ENCODE measurements around the gene KCNE1.
"Not testable (repeated sequence)": the region's sequence is repeated elsewhere in the genome, so short reads cannot be mapped to it uniquely, and the experiment has no call there.

The KCNE1 gene

GRCh38 chr21:34511787-34512455 lies at the start of gene KCNE1:
Gene KCNE1 (minus strand): TSS chr21:34512210. CDS start chr21:34449634, 62,576 bp downstream.
- Histone ChIP-seq H3K9ac (ENCODE audit: low read depth, low read length) (no peak within 1 kb of the TSS), H3K36me3 (ENCODE audit: insufficient read depth, low read length) (no peaks in the 10 kb centered on the region), H3K9me3 (ENCODE audit: control insufficient read depth, insufficient read depth, low read length) (no peaks in the 10 kb centered on the region), H3K4me1 (ENCODE audit: insufficient read depth, low read length) (no peaks in the 10 kb centered on the region)

- Histone ChIP-seq H3K36me3 (ENCODE audit: insufficient read depth, low read length) (no peaks in the 10 kb centered on the region), H3K9ac (ENCODE audit: low read depth, low read length) (no peak overlapping the region), H3K9me3 (ENCODE audit: control insufficient read depth, insufficient read depth, low read length) (no peaks in the 10 kb centered on the region), H3K4me1 (ENCODE audit: insufficient read depth, low read length) (no peaks in the 10 kb centered on the region)
Observed at GRCh38 chr21:34561806-34562205, 49.8 kb upstream of the KCNE1 start.

GRCh38 chr21:34560609-34561008 lies 48.6 kb upstream of the KCNE1 start:
- Histone ChIP-seq H3K36me3 (ENCODE audit: insufficient read depth, low read length) (no peaks in the 10 kb centered on the region), H3K4me1 (ENCODE audit: insufficient read depth, low read length) (no peaks in the 10 kb centered on the region), H3K9me3 (ENCODE audit: control insufficient read depth, insufficient read depth, low read length) (no peaks in the 10 kb centered on the region), H3K9ac (ENCODE audit: low read depth, low read length) (no peak overlapping the region)

- no peaks in the 10 kb centered on the region for H3K9me3 ChIP-seq (ENCODE audit: control insufficient read depth, insufficient read depth, low read length)
- no peaks in the 10 kb centered on the region for H3K36me3 ChIP-seq (ENCODE audit: insufficient read depth, low read length)
- H3K4me1 ChIP-seq (ENCODE audit: insufficient read depth, low read length): no peaks in the 10 kb centered on the region
- H3K9ac ChIP-seq (ENCODE audit: low read depth, low read length): no peak overlapping the region
Observed at GRCh38 chr21:34560021-34560420, 48.0 kb upstream of the KCNE1 start.

GRCh38 chr21:34559089-34559631 lies 47.1 kb upstream of the KCNE1 start:
- Histone ChIP-seq H3K36me3 (ENCODE audit: insufficient read depth, low read length) (no peaks in the 10 kb centered on the region), H3K9ac (ENCODE audit: low read depth, low read length) (no peak overlapping the region), H3K9me3 (ENCODE audit: control insufficient read depth, insufficient read depth, low read length) (peaks cover 3% of the 10 kb centered on the region), H3K4me1 (ENCODE audit: insufficient read depth, low read length) (no peaks in the 10 kb centered on the region)

GRCh38 chr21:34558166-34558565 lies 46.2 kb upstream of the KCNE1 start:
- no peaks in the 10 kb centered on the region for H3K4me1 ChIP-seq (ENCODE audit: insufficient read depth, low read length)
- no peaks in the 10 kb centered on the region for H3K36me3 ChIP-seq (ENCODE audit: insufficient read depth, low read length)
- no peak overlapping the region for H3K9ac ChIP-seq (ENCODE audit: low read depth, low read length)
- H3K9me3 ChIP-seq (ENCODE audit: control insufficient read depth, insufficient read depth, low read length): peaks cover 3% of the 10 kb centered on the region

GRCh38 chr21:34557261-34557660 lies 45.3 kb upstream of the KCNE1 start:
- H3K9ac ChIP-seq (ENCODE audit: low read depth, low read length): no peak overlapping the region

GRCh38 chr21:34554670-34555069 lies 42.7 kb upstream of the KCNE1 start:
- not testable (repeated sequence) for H3K9me3 ChIP-seq (ENCODE audit: control insufficient read depth, insufficient read depth, low read length); H3K9ac ChIP-seq (ENCODE audit: low read depth, low read length); H3K36me3 ChIP-seq (ENCODE audit: insufficient read depth, low read length); H3K4me1 ChIP-seq (ENCODE audit: insufficient read depth, low read length)

More at GRCh38 chr21:34557261-34557660, 45.3 kb upstream of the KCNE1 start:
- Histone ChIP-seq H3K9me3 (ENCODE audit: control insufficient read depth, insufficient read depth, low read length) (peaks cover 3% of the 10 kb centered on the region), H3K4me1 (ENCODE audit: insufficient read depth, low read length) (no peaks in the 10 kb centered on the region), H3K36me3 (ENCODE audit: insufficient read depth, low read length) (no peaks in the 10 kb centered on the region)

- H3K9me3 ChIP-seq (ENCODE audit: control insufficient read depth, insufficient read depth, low read length): peaks cover 3% of the 10 kb centered on the region
- no peaks in the 10 kb centered on the region for H3K4me1 ChIP-seq (ENCODE audit: insufficient read depth, low read length)
- no peaks in the 10 kb centered on the region for H3K36me3 ChIP-seq (ENCODE audit: insufficient read depth, low read length)
- H3K9ac ChIP-seq (ENCODE audit: low read depth, low read length): no peak overlapping the region
Observed at GRCh38 chr21:34554227-34554626, 42.2 kb upstream of the KCNE1 start.

GRCh38 chr21:34553151-34553952 lies 41.3 kb upstream of the KCNE1 start:
- Histone ChIP-seq H3K9ac (ENCODE audit: low read depth, low read length) (no peak overlapping the region), H3K36me3 (ENCODE audit: insufficient read depth, low read length) (no peaks in the 10 kb centered on the region), H3K4me1 (ENCODE audit: insufficient read depth, low read length) (no peaks in the 10 kb centered on the region), H3K9me3 (ENCODE audit: control insufficient read depth, insufficient read depth, low read length) (peaks cover 3% of the 10 kb centered on the region)

- no peak overlapping the region for H3K9ac ChIP-seq (ENCODE audit: low read depth, low read length)
- H3K4me1 ChIP-seq (ENCODE audit: insufficient read depth, low read length): no peaks in the 10 kb centered on the region
- no peaks in the 10 kb centered on the region for H3K36me3 ChIP-seq (ENCODE audit: insufficient read depth, low read length)
- H3K9me3 ChIP-seq (ENCODE audit: control insufficient read depth, insufficient read depth, low read length): peaks cover 3% of the 10 kb centered on the region
Observed at GRCh38 chr21:34552360-34553098, 40.5 kb upstream of the KCNE1 start.

GRCh38 chr21:34550182-34550799 lies 38.3 kb upstream of the KCNE1 start:
- Histone ChIP-seq H3K9me3 (ENCODE audit: control insufficient read depth, insufficient read depth, low read length) (peaks cover 3% of the 10 kb centered on the region), H3K9ac (ENCODE audit: low read depth, low read length) (no peak overlapping the region), H3K36me3 (ENCODE audit: insufficient read depth, low read length) (no peaks in the 10 kb centered on the region), H3K4me1 (ENCODE audit: insufficient read depth, low read length) (peaks cover 9% of the 10 kb centered on the region)

GRCh38 chr21:34548781-34549376 lies 36.9 kb upstream of the KCNE1 start:
- H3K36me3 ChIP-seq (ENCODE audit: insufficient read depth, low read length): no peaks in the 10 kb centered on the region
- H3K9ac ChIP-seq (ENCODE audit: low read depth, low read length): no peak overlapping the region
- H3K4me1 ChIP-seq (ENCODE audit: insufficient read depth, low read length): peaks cover 12% of the 10 kb centered on the region
- no peaks in the 10 kb centered on the region for H3K9me3 ChIP-seq (ENCODE audit: control insufficient read depth, insufficient read depth, low read length)

GRCh38 chr21:34546542-34546941 lies 34.5 kb upstream of the KCNE1 start:
- Histone ChIP-seq H3K4me1 (ENCODE audit: insufficient read depth, low read length) (peaks cover 12% of the 10 kb centered on the region), H3K9ac (ENCODE audit: low read depth, low read length) (no peak overlapping the region), H3K36me3 (ENCODE audit: insufficient read depth, low read length) (no peaks in the 10 kb centered on the region; the same call in 1 of the 2 replicates), H3K9me3 (ENCODE audit: control insufficient read depth, insufficient read depth, low read length) (0 out of 2 replicates have a peak, but pooled peaks cover 2% of the 10 kb centered on the region)

Data from ES-I3 (cell line).